Mesothelial cell of epicardium (in vitro differentiated cells): ENCODE data around the gene PFKP. TPM values are rescaled to one million over a fixed set of nuclear protein-coding genes. Genes with fewer than 3 reads are reported as not detected.
A peak's percentile ranks its signal among the peaks of the same experiment; 100 is the strongest.
"Not testable (repeated sequence)": the region's sequence is repeated elsewhere in the genome, so short reads cannot be mapped to it uniquely, and the experiment has no call there.

Source experiments
- DNase-seq, 2 experiments: peaks; one replicate each; pipeline ENCODE4 v3.0.0; 2021; ENCODE audit warnings: low spot score in 2 of 2; ENCODE audit not compliant: unreplicated experiment in 2 of 2
- H3K27ac Mint-ChIP-seq: 2 replicates; pipeline ENCODE4 v1.8.0; 2021; ENCODE audit warnings: mixed read lengths
- H3K27me3 Mint-ChIP-seq: 2 replicates; pipeline ENCODE4 v1.8.0; 2021; ENCODE audit warnings: low read depth, mixed read lengths
- H3K36me3 Mint-ChIP-seq: 2 replicates; pipeline ENCODE4 v1.8.0; 2021; ENCODE audit warnings: mixed read lengths
- H3K4me1 Mint-ChIP-seq: 2 replicates; pipeline ENCODE4 v1.8.0; 2021; ENCODE audit warnings: mixed read lengths
- H3K4me3 Mint-ChIP-seq: 2 replicates; pipeline ENCODE4 v1.8.0; 2021; ENCODE audit warnings: mild to moderate bottlenecking, moderate library complexity, mixed read lengths
- H3K9me3 Mint-ChIP-seq: 2 replicates; pipeline ENCODE4 v1.8.0; 2021; ENCODE audit warnings: mixed read lengths
- total RNA-seq: library from RNA; stranded (reverse); gene quantifications from 3 replicates; pipeline ENCODE4 v1.2.1, GENCODE V29; 2021
- TF ChIP-seq, protein P1 (sequence below): fragments of 200-600 bp; sonication (generic); IDR thresholded peaks from one replicate; pipeline ENCODE4 v1.5.0; 2021; ENCODE audit warnings: antibody characterized with exemption; ENCODE audit not compliant: unreplicated experiment

The PFKP gene
- total RNA-seq, 1 donor from 2014 or later = 35.3 TPM

DNA sequence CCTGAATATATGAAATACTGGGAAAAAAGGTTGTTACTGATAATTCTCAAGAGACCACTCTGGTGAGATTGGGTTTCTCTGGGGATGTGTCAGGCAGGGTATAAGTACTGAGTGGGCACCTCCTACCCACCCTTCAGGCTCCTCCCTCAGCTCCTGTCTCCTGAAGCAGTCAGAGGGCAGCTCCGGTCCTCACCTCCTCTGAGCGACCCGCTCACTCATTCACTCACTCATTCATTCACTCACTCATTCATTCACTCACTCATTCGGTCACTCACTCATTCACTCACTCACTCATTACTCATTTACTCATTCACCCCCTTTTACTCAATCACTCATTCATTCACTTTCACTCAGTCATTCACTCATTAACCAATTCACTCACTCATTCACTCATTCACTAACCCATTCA lies 6.9 kb upstream of the PFKP start:
- H3K4me1 Mint-ChIP-seq = peaks cover 8% of the 10 kb centered on the region
- TF ChIP-seq, protein P1, sequence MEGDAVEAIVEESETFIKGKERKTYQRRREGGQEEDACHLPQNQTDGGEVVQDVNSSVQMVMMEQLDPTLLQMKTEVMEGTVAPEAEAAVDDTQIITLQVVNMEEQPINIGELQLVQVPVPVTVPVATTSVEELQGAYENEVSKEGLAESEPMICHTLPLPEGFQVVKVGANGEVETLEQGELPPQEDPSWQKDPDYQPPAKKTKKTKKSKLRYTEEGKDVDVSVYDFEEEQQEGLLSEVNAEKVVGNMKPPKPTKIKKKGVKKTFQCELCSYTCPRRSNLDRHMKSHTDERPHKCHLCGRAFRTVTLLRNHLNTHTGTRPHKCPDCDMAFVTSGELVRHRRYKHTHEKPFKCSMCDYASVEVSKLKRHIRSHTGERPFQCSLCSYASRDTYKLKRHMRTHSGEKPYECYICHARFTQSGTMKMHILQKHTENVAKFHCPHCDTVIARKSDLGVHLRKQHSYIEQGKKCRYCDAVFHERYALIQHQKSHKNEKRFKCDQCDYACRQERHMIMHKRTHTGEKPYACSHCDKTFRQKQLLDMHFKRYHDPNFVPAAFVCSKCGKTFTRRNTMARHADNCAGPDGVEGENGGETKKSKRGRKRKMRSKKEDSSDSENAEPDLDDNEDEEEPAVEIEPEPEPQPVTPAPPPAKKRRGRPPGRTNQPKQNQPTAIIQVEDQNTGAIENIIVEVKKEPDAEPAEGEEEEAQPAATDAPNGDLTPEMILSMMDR = no peak
- no peak overlapping the region for H3K27ac Mint-ChIP-seq
- DNase-seq = no peak
- H3K4me3 Mint-ChIP-seq = no peak overlapping the region
- H3K36me3 Mint-ChIP-seq = no peaks in the 10 kb centered on the region
- peaks cover 12% of the 10 kb centered on the region for H3K27me3 Mint-ChIP-seq
- no peaks in the 10 kb centered on the region for H3K9me3 Mint-ChIP-seq

DNA sequence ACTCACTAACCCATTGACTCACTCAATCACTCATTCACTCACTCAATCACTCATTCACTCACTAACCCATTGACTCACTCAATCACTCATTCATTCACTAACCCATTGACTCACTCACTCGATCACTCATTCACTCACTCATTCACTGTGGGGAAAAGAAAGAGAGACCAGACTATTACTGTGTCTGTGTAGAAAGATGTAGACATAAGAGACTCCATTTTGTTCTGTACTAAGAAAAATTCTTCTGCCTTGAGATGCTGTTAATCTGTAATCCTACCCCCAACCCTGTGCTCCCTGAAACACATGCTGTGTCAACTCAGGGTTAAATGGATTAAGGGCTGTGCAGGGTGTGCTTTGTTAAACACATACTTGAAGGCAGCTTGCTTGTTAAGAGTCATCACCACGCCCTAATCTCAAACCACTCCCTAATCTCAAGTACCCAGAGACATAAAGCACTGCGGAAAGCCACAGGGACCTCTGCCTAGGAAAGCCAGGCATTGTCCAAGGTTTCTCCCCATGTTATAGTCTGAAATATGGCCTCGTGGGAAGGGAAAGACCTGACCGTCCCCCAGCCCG lies 5.9 kb upstream of the PFKP start:
- H3K27me3 Mint-ChIP-seq = peaks cover 21% of the 10 kb centered on the region
- H3K4me3 Mint-ChIP-seq = not testable (repeated sequence)

DNA sequence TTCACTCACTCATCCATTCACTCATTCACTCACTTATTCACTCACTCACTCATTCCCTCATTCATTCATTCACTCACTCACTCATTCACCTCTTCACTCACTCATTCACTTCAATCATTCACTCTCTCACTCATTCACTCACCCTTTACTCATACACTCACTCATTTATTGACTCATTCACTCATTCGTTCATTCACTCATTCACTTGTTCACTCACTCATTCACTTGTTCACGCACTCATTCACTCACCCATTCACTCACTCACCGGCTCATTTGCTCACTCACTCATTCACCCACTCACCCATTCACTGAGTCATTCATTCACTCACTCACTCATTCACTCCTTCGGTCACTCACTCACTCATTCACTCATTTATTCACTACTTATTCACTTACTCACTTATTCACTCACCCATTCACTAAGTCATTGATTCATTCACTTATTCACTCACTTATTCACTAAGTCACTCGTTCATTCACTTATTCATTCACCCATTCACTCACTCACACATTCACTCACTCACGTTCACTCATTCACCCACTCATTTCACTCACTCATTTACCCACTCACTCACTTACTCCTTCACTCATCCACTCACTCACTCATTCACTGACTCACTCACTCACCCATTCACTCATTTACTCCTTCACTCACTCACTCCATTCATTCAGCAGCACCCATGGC lies 4.7 kb upstream of the PFKP start:
- Mint-ChIP-seq H3K4me3 (no peak overlapping the region), H3K36me3 (no peaks in the 10 kb centered on the region), H3K9me3 (no peaks in the 10 kb centered on the region), H3K27ac (no peak overlapping the region), H3K4me1 (no peaks in the 10 kb centered on the region), H3K27me3 (peaks cover 26% of the 10 kb centered on the region)
- no peak for DNase-seq
- TF ChIP-seq, protein P1 = no peak

More for the DNA sequence above, 5.9 kb upstream of the PFKP start:
- not testable (repeated sequence) for H3K9me3 Mint-ChIP-seq, H3K36me3 Mint-ChIP-seq, H3K4me1 Mint-ChIP-seq, DNase-seq, H3K27ac Mint-ChIP-seq

- DNase-seq = no peak
- Mint-ChIP-seq H3K9me3 (no peaks in the 10 kb centered on the region), H3K27ac (no peak overlapping the region), H3K27me3 (peaks cover 28% of the 10 kb centered on the region), H3K4me3 (no peak overlapping the region), H3K36me3 (no peaks in the 10 kb centered on the region), H3K4me1 (peaks cover 7% of the 10 kb centered on the region)
- TF ChIP-seq, protein P1 = no peak
Measured at GRCh38 chr10:3064423-3064822, 2.9 kb upstream of the PFKP start.

- Mint-ChIP-seq H3K4me1 (peaks cover 14% of the 10 kb centered on the region), H3K27me3 (peaks cover 28% of the 10 kb centered on the region), H3K9me3 (no peaks in the 10 kb centered on the region), H3K4me3 (peak overlapping the region; percentile 57), H3K27ac (no peak overlapping the region), H3K36me3 (no peaks in the 10 kb centered on the region)
- no peak for DNase-seq
- TF ChIP-seq, protein P1 = no peak
Measured at GRCh38 chr10:3065622-3066021, 1.7 kb upstream of the PFKP start.

DNA sequence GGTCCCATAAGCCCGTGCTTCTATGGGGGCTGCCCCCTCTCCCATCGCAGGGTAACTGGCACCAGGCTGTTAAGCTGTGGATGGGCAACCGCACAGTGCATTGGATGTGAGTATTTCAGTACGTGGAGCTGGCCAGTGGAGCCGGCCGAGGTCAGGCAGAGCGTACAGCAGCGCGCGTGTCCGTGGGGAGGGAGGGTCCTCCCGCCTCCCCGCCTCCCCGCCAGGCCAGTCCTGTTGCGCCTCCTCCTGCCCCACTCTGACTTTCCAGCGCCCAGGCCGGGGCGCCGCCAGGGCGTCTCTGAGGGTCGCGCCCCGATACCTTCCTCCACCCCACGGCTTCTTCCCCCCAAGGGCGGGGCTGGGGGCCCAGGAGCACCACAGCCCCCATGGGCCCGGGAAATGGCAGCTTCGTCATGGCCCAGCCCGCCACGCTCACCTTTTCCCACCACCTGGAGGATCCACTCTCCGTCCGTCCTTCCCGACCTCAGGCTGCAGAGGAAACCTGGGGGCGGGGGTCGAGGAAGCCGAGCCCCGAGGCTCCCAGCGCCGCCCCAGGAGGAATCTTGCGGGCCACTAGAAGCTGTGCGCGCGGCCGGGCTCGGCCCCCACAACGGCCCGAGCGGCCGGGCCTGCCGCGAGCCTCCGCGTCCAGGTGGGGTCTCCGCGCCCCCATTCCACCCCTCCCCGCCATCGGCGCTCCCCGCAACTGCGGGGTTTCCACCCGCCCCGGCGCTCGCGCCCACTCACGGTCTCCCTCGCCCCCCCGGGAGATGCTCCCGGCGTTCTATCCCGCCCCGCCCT lies 831 bp upstream of the PFKP start:
- Mint-ChIP-seq H3K4me3 (peak overlapping the region; percentile 63), H3K27me3 (peaks cover 28% of the 10 kb centered on the region), H3K36me3 (peaks cover 3% of the 10 kb centered on the region), H3K27ac (no peak overlapping the region), H3K4me1 (peaks cover 14% of the 10 kb centered on the region), H3K9me3 (no peaks in the 10 kb centered on the region)
- no peak for DNase-seq
- TF ChIP-seq, protein P1 = no peak
